SK-N-SH treated with all-trans-retinoic acid at 6 μM for 48 hours (cell line): ENCODE results near the gene BRMS1.

ENCODE experiments used
- ATAC-seq: fragments of 200-7000 bp; cut with Tn5 transposase; 3 replicates; pipeline ENCODE4 v1.9.1; 2020; ENCODE audit warnings: mild to moderate bottlenecking, moderate library complexity
- CSDC2 ChIP-seq: fragments of 250-450 bp; sonication (Bioruptor Pico); IDR thresholded peaks from 2 replicates; pipeline ENCODE4 v1.5.0; 2020; ENCODE audit warnings: mild to moderate bottlenecking, moderate library complexity
- CSRNP3 ChIP-seq: fragments of 250-450 bp; sonication (Bioruptor Pico); IDR thresholded peaks from 2 replicates; pipeline ENCODE4 v1.5.1; 2021; ENCODE audit warnings: mild to moderate bottlenecking, moderate library complexity
- ESRRG ChIP-seq: fragments of 250-450 bp; sonication (Bioruptor Pico); IDR thresholded peaks from 2 replicates; pipeline ENCODE4 v1.6.1; 2021; ENCODE audit warnings: mild to moderate bottlenecking
- GLIS3 ChIP-seq: fragments of 250-450 bp; sonication (Bioruptor Pico); IDR thresholded peaks from 2 replicates; pipeline ENCODE4 v1.5.0; 2020; ENCODE audit warnings: mild to moderate bottlenecking, moderate library complexity
- POU6F1 ChIP-seq: fragments of 250-450 bp; sonication (Bioruptor Pico); IDR thresholded peaks from 2 replicates; pipeline ENCODE4 v1.8.0; 2021; ENCODE audit warnings: low read depth, mild to moderate bottlenecking, moderate library complexity, borderline replicate concordance
- RARB ChIP-seq: fragments of 250-450 bp; sonication (Bioruptor Pico); IDR thresholded peaks from 2 replicates; pipeline ENCODE4 v1.8.0; 2021; ENCODE audit warnings: mild to moderate bottlenecking, moderate library complexity
- TCF4 ChIP-seq: fragments of 250-450 bp; sonication (Bioruptor Pico); IDR thresholded peaks from 2 replicates; pipeline ENCODE4 v1.8.0; 2021; ENCODE audit warnings: mild to moderate bottlenecking, moderate library complexity, borderline replicate concordance
- TOX ChIP-seq: fragments of 250-450 bp; sonication (Bioruptor Pico); IDR thresholded peaks from 2 replicates; pipeline ENCODE4 v1.8.0; 2021; ENCODE audit warnings: mild to moderate bottlenecking, moderate library complexity, borderline replicate concordance
- ZC3H10 ChIP-seq: fragments of 250-450 bp; sonication (Bioruptor Pico); IDR thresholded peaks from 2 replicates; pipeline ENCODE4 v1.5.1; 2021; ENCODE audit warnings: mild to moderate bottlenecking, moderate library complexity
- ZFP3 ChIP-seq: fragments of 250-450 bp; sonication (Bioruptor Pico); IDR thresholded peaks from 2 replicates; pipeline ENCODE4 v1.5.0; 2020; ENCODE audit warnings: mild to moderate bottlenecking, moderate library complexity
- ZFP30 ChIP-seq: fragments of 450-650 bp; formaldehyde crosslinking; IDR thresholded peaks from 2 replicates; pipeline ENCODE4 v1.5.0; 2022; ENCODE audit warnings: mild to moderate bottlenecking, moderate library complexity
- ZNF565 ChIP-seq: fragments of 450-650 bp; formaldehyde crosslinking; conservative IDR thresholded peaks from 2 replicates; pipeline ENCODE4 v1.5.0; 2020; ENCODE audit warnings: low read depth, mild to moderate bottlenecking, moderate library complexity
- ZNF70 ChIP-seq: fragments of 450-650 bp; formaldehyde crosslinking; IDR thresholded peaks from 2 replicates; pipeline ENCODE4 v1.5.0; 2020; ENCODE audit warnings: mild to moderate bottlenecking, moderate library complexity
- TF ChIP-seq, protein P1 (sequence below): fragments of 250-450 bp; sonication (Bioruptor Pico); IDR thresholded peaks from 2 replicates; pipeline ENCODE4 v1.5.0; 2020; ENCODE audit warnings: mild to moderate bottlenecking, moderate library complexity
- TF ChIP-seq, protein P2 (sequence below): fragments of 250-450 bp; sonication (Bioruptor Pico); IDR thresholded peaks from 2 replicates; pipeline ENCODE4 v1.8.0; 2020; ENCODE audit warnings: mild to moderate bottlenecking, moderate library complexity, borderline replicate concordance
- TF ChIP-seq, protein P3 (sequence below): fragments of 250-450 bp; sonication (Bioruptor Pico); IDR thresholded peaks from 2 replicates; pipeline ENCODE4 v1.5.1; 2020; ENCODE audit warnings: low read depth, mild to moderate bottlenecking, moderate library complexity

Gene BRMS1

DNA sequence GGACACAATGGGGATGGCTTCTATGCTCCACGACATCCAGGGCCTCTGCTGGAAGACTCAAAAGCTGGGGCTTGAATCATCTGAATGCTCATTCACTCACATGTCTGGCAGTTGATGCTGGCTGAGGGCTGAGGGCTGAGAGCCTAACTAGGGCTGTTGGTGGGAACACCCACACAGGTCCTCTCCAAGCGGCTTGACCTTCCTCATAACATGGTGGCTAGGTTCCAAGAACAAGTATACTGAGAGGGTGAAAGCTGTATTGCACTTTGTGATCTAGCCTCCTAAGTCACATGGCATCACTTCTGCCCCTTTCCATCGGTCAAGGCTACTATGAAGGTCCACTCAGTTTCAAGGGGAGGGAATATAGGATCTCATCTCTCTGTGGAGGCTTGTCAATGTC is 45.7 kb downstream of the BRMS1 start:
- TF ChIP-seq ZNF70 = no peak
- TF ChIP-seq ESRRG (CRISPR knock-in tag) = no peak
- TF ChIP-seq CSDC2 (CRISPR knock-in tag) = no peak
- no peak for TF ChIP-seq ZNF565 (CRISPR knock-in tag)
- no peak for ATAC-seq

DNA sequence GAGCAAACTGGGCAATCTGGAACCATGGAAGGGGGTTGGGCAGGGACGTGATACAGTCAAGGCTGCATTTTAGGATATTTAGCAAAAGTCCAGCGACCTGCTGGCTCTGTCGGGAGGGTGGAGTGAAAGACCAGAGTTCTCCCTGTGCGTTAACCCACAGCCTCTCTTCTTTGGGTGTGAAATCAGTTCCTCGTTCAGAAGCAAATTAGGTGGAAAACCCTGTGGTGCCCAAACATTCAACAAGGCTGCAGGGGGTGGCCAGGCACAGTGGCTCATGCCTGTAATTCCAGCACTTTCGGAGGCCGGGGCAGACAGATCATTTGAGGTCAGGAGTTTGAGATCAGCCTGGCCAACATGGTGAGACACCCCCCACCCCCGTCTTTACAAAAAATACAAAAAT is 47.3 kb downstream of the BRMS1 start:
- TF ChIP-seq, protein P1, sequence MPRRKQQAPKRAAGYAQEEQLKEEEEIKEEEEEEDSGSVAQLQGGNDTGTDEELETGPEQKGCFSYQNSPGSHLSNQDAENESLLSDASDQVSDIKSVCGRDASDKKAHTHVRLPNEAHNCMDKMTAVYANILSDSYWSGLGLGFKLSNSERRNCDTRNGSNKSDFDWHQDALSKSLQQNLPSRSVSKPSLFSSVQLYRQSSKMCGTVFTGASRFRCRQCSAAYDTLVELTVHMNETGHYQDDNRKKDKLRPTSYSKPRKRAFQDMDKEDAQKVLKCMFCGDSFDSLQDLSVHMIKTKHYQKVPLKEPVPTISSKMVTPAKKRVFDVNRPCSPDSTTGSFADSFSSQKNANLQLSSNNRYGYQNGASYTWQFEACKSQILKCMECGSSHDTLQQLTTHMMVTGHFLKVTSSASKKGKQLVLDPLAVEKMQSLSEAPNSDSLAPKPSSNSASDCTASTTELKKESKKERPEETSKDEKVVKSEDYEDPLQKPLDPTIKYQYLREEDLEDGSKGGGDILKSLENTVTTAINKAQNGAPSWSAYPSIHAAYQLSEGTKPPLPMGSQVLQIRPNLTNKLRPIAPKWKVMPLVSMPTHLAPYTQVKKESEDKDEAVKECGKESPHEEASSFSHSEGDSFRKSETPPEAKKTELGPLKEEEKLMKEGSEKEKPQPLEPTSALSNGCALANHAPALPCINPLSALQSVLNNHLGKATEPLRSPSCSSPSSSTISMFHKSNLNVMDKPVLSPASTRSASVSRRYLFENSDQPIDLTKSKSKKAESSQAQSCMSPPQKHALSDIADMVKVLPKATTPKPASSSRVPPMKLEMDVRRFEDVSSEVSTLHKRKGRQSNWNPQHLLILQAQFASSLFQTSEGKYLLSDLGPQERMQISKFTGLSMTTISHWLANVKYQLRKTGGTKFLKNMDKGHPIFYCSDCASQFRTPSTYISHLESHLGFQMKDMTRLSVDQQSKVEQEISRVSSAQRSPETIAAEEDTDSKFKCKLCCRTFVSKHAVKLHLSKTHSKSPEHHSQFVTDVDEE (CRISPR knock-in tag) = no peak
- no peak for TF ChIP-seq CSRNP3 (CRISPR knock-in tag)
- no peak for TF ChIP-seq ZFP3
- no peak for TF ChIP-seq ZNF70
- TF ChIP-seq ZC3H10 = no peak
- no peak for TF ChIP-seq ESRRG (CRISPR knock-in tag)
- ATAC-seq = no peak

DNA sequence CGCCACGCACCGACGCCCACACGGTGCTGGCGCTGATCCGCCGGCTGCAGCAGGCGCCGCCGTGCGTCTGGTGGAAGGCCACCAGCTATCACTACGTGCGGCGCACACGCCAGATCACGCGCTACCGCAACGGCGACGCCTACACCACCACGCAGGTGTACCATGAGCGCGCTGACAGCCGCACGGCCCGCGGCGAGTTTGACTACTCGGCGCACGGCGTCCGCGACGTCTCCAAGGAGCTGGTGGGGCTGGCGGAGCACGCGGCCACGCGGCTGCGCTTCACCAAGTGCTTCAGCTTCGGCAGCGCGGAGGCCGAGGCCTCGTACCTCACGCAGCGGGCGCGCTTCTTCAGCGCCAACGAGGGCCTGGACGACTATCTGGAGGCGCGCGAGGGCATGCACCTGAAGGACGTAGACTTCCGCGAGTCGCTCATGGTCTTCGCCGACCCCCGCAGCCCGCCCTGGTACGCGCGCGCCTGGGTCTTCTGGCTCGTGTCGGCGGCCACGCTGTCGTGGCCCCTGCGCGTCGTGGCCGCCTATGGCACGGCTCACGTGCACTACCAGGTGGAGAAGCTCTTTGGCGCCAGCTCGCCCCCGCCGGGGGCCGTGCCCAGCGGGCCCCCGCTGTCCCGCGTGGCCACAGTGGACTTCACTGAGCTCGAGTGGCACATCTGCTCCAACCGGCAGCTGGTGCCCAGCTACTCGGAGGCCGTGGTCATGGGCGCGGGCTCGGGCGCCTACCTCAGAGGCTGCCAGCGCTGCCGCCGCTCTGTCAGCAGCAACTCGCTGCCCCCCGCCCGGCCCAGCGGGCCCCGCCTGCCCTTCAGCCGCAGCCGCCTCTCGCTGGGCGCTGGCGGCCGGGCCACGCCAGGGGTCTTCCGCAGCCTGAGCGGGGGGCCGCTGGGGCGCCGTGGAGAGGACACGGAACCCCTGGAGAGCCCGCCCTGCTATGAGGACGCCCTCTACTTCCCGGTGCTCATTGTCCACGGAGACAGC is 50.0 kb downstream of the BRMS1 start:
- no peak for ATAC-seq
- TF ChIP-seq RARB (CRISPR knock-in tag) (no peak), TOX (CRISPR knock-in tag) (no peak), ZFP30 (CRISPR knock-in tag) (no peak), GLIS3 (CRISPR knock-in tag) (no peak), POU6F1 (no peak), TCF4 (CRISPR knock-in tag) (no peak)
- TF ChIP-seq, protein P2, sequence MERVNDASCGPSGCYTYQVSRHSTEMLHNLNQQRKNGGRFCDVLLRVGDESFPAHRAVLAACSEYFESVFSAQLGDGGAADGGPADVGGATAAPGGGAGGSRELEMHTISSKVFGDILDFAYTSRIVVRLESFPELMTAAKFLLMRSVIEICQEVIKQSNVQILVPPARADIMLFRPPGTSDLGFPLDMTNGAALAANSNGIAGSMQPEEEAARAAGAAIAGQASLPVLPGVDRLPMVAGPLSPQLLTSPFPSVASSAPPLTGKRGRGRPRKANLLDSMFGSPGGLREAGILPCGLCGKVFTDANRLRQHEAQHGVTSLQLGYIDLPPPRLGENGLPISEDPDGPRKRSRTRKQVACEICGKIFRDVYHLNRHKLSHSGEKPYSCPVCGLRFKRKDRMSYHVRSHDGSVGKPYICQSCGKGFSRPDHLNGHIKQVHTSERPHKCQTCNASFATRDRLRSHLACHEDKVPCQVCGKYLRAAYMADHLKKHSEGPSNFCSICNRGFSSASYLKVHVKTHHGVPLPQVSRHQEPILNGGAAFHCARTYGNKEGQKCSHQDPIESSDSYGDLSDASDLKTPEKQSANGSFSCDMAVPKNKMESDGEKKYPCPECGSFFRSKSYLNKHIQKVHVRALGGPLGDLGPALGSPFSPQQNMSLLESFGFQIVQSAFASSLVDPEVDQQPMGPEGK (CRISPR knock-in tag) = no peak
- TF ChIP-seq, protein P3, sequence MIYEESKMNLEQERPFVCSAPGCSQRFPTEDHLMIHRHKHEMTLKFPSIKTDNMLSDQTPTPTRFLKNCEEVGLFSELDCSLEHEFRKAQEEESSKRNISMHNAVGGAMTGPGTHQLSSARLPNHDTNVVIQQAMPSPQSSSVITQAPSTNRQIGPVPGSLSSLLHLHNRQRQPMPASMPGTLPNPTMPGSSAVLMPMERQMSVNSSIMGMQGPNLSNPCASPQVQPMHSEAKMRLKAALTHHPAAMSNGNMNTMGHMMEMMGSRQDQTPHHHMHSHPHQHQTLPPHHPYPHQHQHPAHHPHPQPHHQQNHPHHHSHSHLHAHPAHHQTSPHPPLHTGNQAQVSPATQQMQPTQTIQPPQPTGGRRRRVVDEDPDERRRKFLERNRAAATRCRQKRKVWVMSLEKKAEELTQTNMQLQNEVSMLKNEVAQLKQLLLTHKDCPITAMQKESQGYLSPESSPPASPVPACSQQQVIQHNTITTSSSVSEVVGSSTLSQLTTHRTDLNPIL (CRISPR knock-in tag) = no peak
- TF ChIP-seq, protein P1 (CRISPR knock-in tag) = no peak
